Liver (tissue), 9 donors: Measurements from ENCODE around the gene PTRHD1. TPM values are rescaled to one million over a fixed set of nuclear protein-coding genes. Genes with fewer than 3 reads are reported as not detected.

Experiments used
- DNase-seq: peaks from one replicate; pipeline ENCODE4 v3.0.0-alpha.2; 2017; ENCODE audit warnings: low spot score
- H3K27ac ChIP-seq, 2 donors: one replicate each; pipeline ENCODE4 v1.7.0; 2013; ENCODE audit warnings: inconsistent platforms in 2 of 2, low read length in 2 of 2, control low read depth in 1 of 2, low read depth in 1 of 2, mild to moderate bottlenecking in 1 of 2
- H3K27me3 ChIP-seq, 4 donors: one replicate each; pipeline versions ENCODE4 v1.6.1 to v1.7.0; 2013; ENCODE audit warnings: low read length in 3 of 4, inconsistent platforms in 1 of 4, mild to moderate bottlenecking in 1 of 4, moderate library complexity in 1 of 4; ENCODE audit not compliant: control insufficient read depth in 4 of 4, insufficient read depth in 4 of 4
- H3K36me3 ChIP-seq, 4 donors: one replicate each; pipeline versions ENCODE4 v1.6.1 to v1.7.0; 2013; ENCODE audit warnings: low read length in 3 of 4, mild to moderate bottlenecking in 3 of 4, low read depth in 1 of 4, moderate library complexity in 1 of 4; ENCODE audit not compliant: control insufficient read depth in 4 of 4, insufficient read depth in 3 of 4
- H3K4me1 ChIP-seq, 4 donors: one replicate each; pipeline versions ENCODE4 v1.6.1 to v1.7.0; 2013; ENCODE audit warnings: low read length in 3 of 4, mild to moderate bottlenecking in 3 of 4, moderate library complexity in 1 of 4; ENCODE audit not compliant: control insufficient read depth in 4 of 4, insufficient read depth in 4 of 4
- H3K4me3 ChIP-seq, 3 donors: one replicate each; pipeline versions ENCODE4 v1.6.1 to v1.7.0; 2013; ENCODE audit warnings: low read length in 3 of 3, control low read depth in 1 of 3, low read depth in 1 of 3, mild to moderate bottlenecking in 1 of 3
- H3K9ac ChIP-seq, 2 donors: one replicate each; pipeline ENCODE4 v1.7.0; 2013; ENCODE audit warnings: low read length in 2 of 2, mild to moderate bottlenecking in 2 of 2, moderate library complexity in 2 of 2, control low read depth in 1 of 2, low read depth in 1 of 2
- H3K9me3 ChIP-seq, 4 donors: one replicate each; pipeline versions ENCODE4 v1.6.1 to v1.7.0; 2013; ENCODE audit warnings: low read length in 3 of 4; ENCODE audit not compliant: control insufficient read depth in 4 of 4
- CTCF ChIP-seq: fragments of 150-350 bp; IDR thresholded peaks from 2 replicates; pipeline ENCODE4 v1.5.1; 2017; ENCODE audit warnings: improper control_type of control experiment, low read depth, low read length; ENCODE audit not compliant: missing input control
- EGR1 ChIP-seq, 2 donors: IDR thresholded peaks; 2 replicates each; pipeline ENCODE4 v1.6.1; 2016 to 2018; ENCODE audit warnings: antibody characterized with exemption in 2 of 2, low read depth in 2 of 2
- FOXA1 ChIP-seq: IDR thresholded peaks from 2 replicates; pipeline ENCODE4 v1.6.1; 2016; ENCODE audit warnings: antibody characterized with exemption
- JUND ChIP-seq, 2 donors: IDR thresholded peaks; 2 replicates each; pipeline ENCODE4 v1.6.1; 2016; ENCODE audit warnings: antibody characterized with exemption in 2 of 2
- RAD21 ChIP-seq, 2 donors: IDR thresholded peaks; 2 replicates each; pipeline ENCODE4 v1.6.1; 2016; ENCODE audit warnings: antibody characterized with exemption in 2 of 2, mild to moderate bottlenecking in 2 of 2
- REST ChIP-seq: IDR thresholded peaks from 2 replicates; pipeline ENCODE4 v1.6.1; 2016; ENCODE audit warnings: antibody characterized with exemption, mild to moderate bottlenecking
- RXRA ChIP-seq, 2 donors: IDR thresholded peaks; 2 replicates each; pipeline ENCODE4 v1.6.1; 2017 to 2018; ENCODE audit warnings: antibody characterized with exemption in 2 of 2, mild to moderate bottlenecking in 1 of 2
- SP1 ChIP-seq: IDR thresholded peaks from 2 replicates; pipeline ENCODE4 v1.6.1; 2018; ENCODE audit warnings: antibody characterized with exemption, mild to moderate bottlenecking
- TAF1 ChIP-seq: conservative IDR thresholded peaks from 2 replicates; pipeline ENCODE4 v1.6.1; 2016; ENCODE audit warnings: antibody characterized with exemption, mild to moderate bottlenecking
- ZBTB33 ChIP-seq: IDR thresholded peaks from 2 replicates; pipeline ENCODE4 v1.6.1; 2016; ENCODE audit warnings: antibody characterized with exemption
- WGBS: extraction: QIAGEN DNeasy Blood & Tissue Kit; methylation state at CpG from one replicate; pipeline ENCODE4 v1.1.7; 2013; 5-methylcytosine and 5-hydroxymethylcytosine counted together
- polyA plus RNA-seq, 2 donors: library from polyadenylated mRNA; stranded (reverse) in 1 of 2; unstranded in 1 of 2; fragments of 200-250 nt in 1 of 2; fragments of >200 nt in 1 of 2; fragmentation: Nextera tagmentation in 1 of 2; extraction: Ambion mirVana in 1 of 2; gene quantifications; one replicate each; pipeline versions ENCODE4 v1.2.1 to v1.2.3, GENCODE V29; 2013 to 2015
- total RNA-seq, 2 donors: library from RNA; depleted of rRNA; stranded (reverse); fragments of >200 nt; gene quantifications; one replicate each; pipeline ENCODE4 v1.2.3, GENCODE V29; 2014
- TF ChIP-seq, protein P1 (sequence below): IDR thresholded peaks from 2 replicates; pipeline ENCODE4 v1.6.1; 2016; ENCODE audit warnings: antibody characterized with exemption
- donor health status: healthy.
- donor health status: healthy.
- donor health status: healthy.
- donor health status: healthy.
- donor health status: healthy.

The PTRHD1 gene
- total and polyA plus RNA-seq, 4 donors: 9.9 to 50.9 (median 20.7) TPM

DNA sequence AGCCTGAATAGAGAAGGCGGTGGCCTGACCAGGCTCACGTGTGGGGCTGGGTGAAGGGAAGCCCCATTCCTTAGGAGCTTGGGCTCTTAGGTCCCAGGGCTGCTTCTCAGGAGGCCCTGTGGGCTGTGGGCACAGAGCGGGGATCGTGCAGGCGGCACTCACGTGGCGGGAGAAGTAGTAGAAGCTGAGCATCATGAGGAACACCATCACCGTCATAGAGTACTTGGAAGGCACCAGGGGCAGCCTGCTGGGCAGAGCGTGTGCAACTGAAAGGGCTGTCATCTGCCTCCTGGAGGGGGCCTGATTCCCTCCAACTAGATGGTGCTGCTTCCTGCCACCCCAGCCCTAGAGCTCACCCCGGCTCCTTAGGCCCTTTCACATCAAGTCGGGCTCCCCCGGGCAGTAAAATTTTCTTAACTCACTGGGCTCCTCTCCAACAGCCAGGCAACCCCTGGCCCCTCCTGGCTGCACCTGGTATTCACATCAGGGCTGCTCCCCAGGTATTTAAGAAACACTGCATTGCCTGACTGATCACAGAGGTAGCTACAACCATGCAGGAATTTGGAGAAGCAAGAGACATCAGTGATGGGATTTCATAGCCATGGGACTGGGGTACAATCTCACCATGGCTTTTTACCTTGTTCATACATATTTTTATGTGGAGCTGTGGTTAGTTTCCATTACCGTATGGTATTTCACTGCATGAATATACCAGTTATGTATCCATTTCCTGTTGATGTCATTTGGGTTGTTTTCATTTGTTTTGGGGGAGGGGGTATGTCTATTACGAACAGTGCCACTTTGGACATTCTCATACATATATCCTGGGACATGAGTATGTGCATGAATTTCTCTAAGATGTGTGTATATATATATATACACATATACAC lies 32.9 kb upstream of the PTRHD1 start:
- H3K9ac ChIP-seq: no peak overlapping the region
- no peaks in the 10 kb centered on the region for H3K9me3 ChIP-seq
- TF ChIP-seq ZBTB33 (no peak), RAD21 (IDR thresholded peaks at IDR 0.05) (no peak), RXRA (IDR thresholded peaks at IDR 0.05) (no peak), CTCF (no peak), REST (no peak), FOXA1 (no peak), EGR1 (IDR thresholded peaks at IDR 0.05; ENCODE audit: low read depth in 2 of 2) (no peak), TAF1 (no peak), SP1 (no peak), JUND (IDR thresholded peaks at IDR 0.05) (no peak)
- TF ChIP-seq, protein P1, sequence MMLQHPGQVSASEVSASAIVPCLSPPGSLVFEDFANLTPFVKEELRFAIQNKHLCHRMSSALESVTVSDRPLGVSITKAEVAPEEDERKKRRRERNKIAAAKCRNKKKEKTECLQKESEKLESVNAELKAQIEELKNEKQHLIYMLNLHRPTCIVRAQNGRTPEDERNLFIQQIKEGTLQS: no peak
- peaks cover 0 to 2% (median 0%) of the 10 kb centered on the region in 4 donors for H3K36me3 ChIP-seq
- peaks cover 0 to 2% (median 0%) of the 10 kb centered on the region in 4 donors for H3K4me1 ChIP-seq
- H3K4me3 ChIP-seq: no peak overlapping the region
- 91% methylated on average over 14 of the region's 14 CpGs for WGBS
- no peak overlapping the region for H3K27ac ChIP-seq
- DNase-seq: no peak
- no peaks in the 10 kb centered on the region for H3K27me3 ChIP-seq
